ENCODE measurements around the gene SNAP47.

Gene SNAP47

GRCh38 chr1:227797625-227798024 is 62.4 kb downstream of the SNAP47 start:
- TF ChIP-seq CTCF (IDR thresholded peaks at IDR 0.05; ENCODE audit: insufficient read depth, low read depth, low read length, missing control alignments), result no peak
- H3K4me3 ChIP-seq (ENCODE audit: low read length), result no peak overlapping the region
- DNase-seq (ENCODE audit: low read depth), result no peak

GRCh38 chr1:227798078-227798802 is 63.0 kb downstream of the SNAP47 start:
- TF ChIP-seq CTCF (IDR thresholded peaks at IDR 0.05; ENCODE audit: insufficient read depth, low read depth, low read length, missing control alignments), result no peak
- no peak for DNase-seq (ENCODE audit: low read depth)
- no peak overlapping the region for H3K4me3 ChIP-seq (ENCODE audit: low read length)

GRCh38 chr1:227799756-227800155 is 64.5 kb downstream of the SNAP47 start:
- no peak for DNase-seq (ENCODE audit: low read depth)
- no peak overlapping the region for H3K4me3 ChIP-seq (ENCODE audit: low read length)
- no peak for TF ChIP-seq CTCF (IDR thresholded peaks at IDR 0.05; ENCODE audit: insufficient read depth, low read depth, low read length, missing control alignments)

GRCh38 chr1:227803933-227804332 is 68.7 kb downstream of the SNAP47 start:
- no peak for TF ChIP-seq CTCF (IDR thresholded peaks at IDR 0.05; ENCODE audit: insufficient read depth, low read depth, low read length, missing control alignments)
- H3K4me3 ChIP-seq (ENCODE audit: low read length), result no peak overlapping the region
- no peak for DNase-seq (ENCODE audit: low read depth)

- peak; percentile 17 for TF ChIP-seq CTCF (IDR thresholded peaks at IDR 0.05; ENCODE audit: insufficient read depth, low read depth, low read length, missing control alignments)
- DNase-seq (ENCODE audit: low read depth), result peak; percentile 98
- no peak overlapping the region for H3K4me3 ChIP-seq (ENCODE audit: low read length)
These were observed 70.5 kb downstream of the SNAP47 start for GRCh38 chr1:227805606-227806197.

- H3K4me3 ChIP-seq (ENCODE audit: low read length), result no peak overlapping the region
- peak; percentile 30 for DNase-seq (ENCODE audit: low read depth)
- TF ChIP-seq CTCF (IDR thresholded peaks at IDR 0.05; ENCODE audit: insufficient read depth, low read depth, low read length, missing control alignments), result no peak
These were observed 73.3 kb downstream of the SNAP47 start for GRCh38 chr1:227808566-227808965.

GRCh38 chr1:227809026-227809425 is 73.8 kb downstream of the SNAP47 start:
- H3K4me3 ChIP-seq (ENCODE audit: low read length), result no peak overlapping the region
- TF ChIP-seq CTCF (IDR thresholded peaks at IDR 0.05; ENCODE audit: insufficient read depth, low read depth, low read length, missing control alignments), result no peak
- no peak for DNase-seq (ENCODE audit: low read depth)

Measured in epithelial cell of esophagus (primary cell).